Smooth muscle cell (in vitro differentiated cells): Measurements from ENCODE around the gene METAP1. TPM values are rescaled to one million over a fixed set of nuclear protein-coding genes. Genes with fewer than 3 reads are reported as not detected.
"Not testable (repeated sequence)": the region's sequence is repeated elsewhere in the genome, so short reads cannot be mapped to it uniquely, and the experiment has no call there.

Source experiments
- DNase-seq: peaks from one replicate; lab custom pipeline; 2025; ENCODE audit not compliant: unreplicated experiment; lab: John Stamatoyannopoulos, UW
- H2AFZ ChIP-seq: fragments of 200-600 bp; sonication (generic); 2 replicates; pipeline ENCODE4 v1.6.0; 2016; ENCODE audit warnings: antibody characterized with exemption, low read depth, mild to moderate bottlenecking
- H3F3A ChIP-seq: fragments of 200-600 bp; sonication (generic); 2 replicates; pipeline ENCODE4 v1.6.0; 2017; ENCODE audit warnings: antibody characterized with exemption, low read depth
- H3K27ac ChIP-seq: fragments of 200-600 bp; sonication (generic); 2 replicates; pipeline ENCODE4 v1.5.1; 2016; ENCODE audit warnings: low read depth, mild to moderate bottlenecking
- H3K27me3 ChIP-seq: fragments of 200-600 bp; sonication (generic); 2 replicates; pipeline ENCODE4 v1.6.1; 2016; ENCODE audit warnings: low read depth, mild to moderate bottlenecking
- H3K36me3 ChIP-seq: fragments of 200-600 bp; sonication (generic); 2 replicates; pipeline ENCODE4 v1.5.1; 2016; ENCODE audit warnings: low read depth
- H3K4me1 ChIP-seq: fragments of 200-600 bp; sonication (generic); 2 replicates; pipeline ENCODE4 v1.5.1; 2016; ENCODE audit warnings: low read depth
- H3K4me2 ChIP-seq: fragments of 200-600 bp; sonication (generic); 2 replicates; pipeline ENCODE4 v1.6.0; 2016; ENCODE audit warnings: mild to moderate bottlenecking
- H3K4me3 ChIP-seq: fragments of 200-600 bp; sonication (generic); 2 replicates; pipeline ENCODE4 v1.5.1; 2016; ENCODE audit warnings: mild to moderate bottlenecking
- H3K79me2 ChIP-seq: fragments of 200-600 bp; sonication (generic); 2 replicates; pipeline ENCODE4 v1.6.0; 2016; ENCODE audit warnings: low read depth, mild to moderate bottlenecking
- H3K9ac ChIP-seq: fragments of 200-600 bp; sonication (generic); 2 replicates; pipeline ENCODE4 v1.6.0; 2016; ENCODE audit warnings: low read depth
- H3K9me3 ChIP-seq: fragments of 200-600 bp; sonication (generic); replicated peaks from 2 replicates; pipeline ENCODE4 v1.5.1; 2016; ENCODE audit warnings: low read depth
- H4K20me1 ChIP-seq: fragments of 200-600 bp; sonication (generic); 2 replicates; pipeline ENCODE4 v1.6.0; 2016; ENCODE audit warnings: low read depth
- CTCF ChIP-seq: fragments of 200-600 bp; sonication (generic); IDR thresholded peaks from 2 replicates; pipeline ENCODE4 v1.5.1; 2017; ENCODE audit warnings: borderline replicate concordance, mild to moderate bottlenecking, antibody characterized with exemption; ENCODE audit not compliant: insufficient read depth, poor library complexity, severe bottlenecking
- WGBS: methylation state at CpG from one replicate; pipeline ENCODE4 v1.1.7; 2016; ENCODE audit warnings: low lambda C conversion rate; 5-methylcytosine and 5-hydroxymethylcytosine counted together
- polyA plus RNA-seq: library from polyadenylated mRNA; unstranded; fragments of >200 nt; fragmentation: Nextera tagmentation; extraction: Ambion mirVana; gene quantifications from 2 replicates; pipeline ENCODE4 v1.2.1, GENCODE V29; 2016
- total RNA-seq: library from RNA; depleted of rRNA; stranded (reverse); fragments of >200 nt; gene quantifications from 2 replicates; pipeline ENCODE4 v1.2.3, GENCODE V29; 2014

METAP1 gene
- total and polyA plus RNA-seq, 2 experiments from 2014 or later, result 19.1 to 73.3 TPM

- Histone ChIP-seq H3K36me3 (no peaks in the 10 kb centered on the region), H2AFZ (no peak overlapping the region), H3K4me2 (no peak overlapping the region), H3K9me3 (no peaks in the 10 kb centered on the region), H3K4me1 (peaks cover 7% of the 10 kb centered on the region), H3K4me3 (no peak overlapping the region), H3K27ac (no peak overlapping the region), H3K27me3 (no peaks in the 10 kb centered on the region), H3F3A (no peaks in the 10 kb centered on the region), H3K9ac (no peak overlapping the region), H3K79me2 (peaks cover 98% of the 10 kb centered on the region), H4K20me1 (peaks cover 45% of the 10 kb centered on the region)
- DNase-seq, result no peak
- no peak for TF ChIP-seq CTCF
- WGBS, result 91% methylated on average over 9 of the region's 9 CpGs
Measured at GRCh38 chr4:99022566-99022965, 27.0 kb downstream of the METAP1 start.

- H3K27me3 ChIP-seq, H3K9ac ChIP-seq, H3K36me3 ChIP-seq, H3K9me3 ChIP-seq, H3K4me3 ChIP-seq, H3F3A ChIP-seq, DNase-seq, H3K4me1 ChIP-seq, H2AFZ ChIP-seq: not testable (repeated sequence)
- Histone ChIP-seq H4K20me1 (peaks cover 44% of the 10 kb centered on the region), H3K4me2 (peak overlapping the region; percentile 15), H3K79me2 (peaks cover 98% of the 10 kb centered on the region), H3K27ac (peak overlapping the region; percentile 53)
- 65% methylated on average over 10 of the region's 10 CpGs for WGBS
Measured at GRCh38 chr4:99023800-99024251, 28.3 kb downstream of the METAP1 start.

GRCh38 chr4:99024481-99025275 lies 29.2 kb downstream of the METAP1 start:
- Histone ChIP-seq H4K20me1 (peaks cover 35% of the 10 kb centered on the region), H3K4me3 (no peak overlapping the region), H3K27ac (peak overlapping the region; percentile 53), H3K9ac (no peak overlapping the region), H3K4me2 (peak overlapping the region; percentile 26), H3K27me3 (no peaks in the 10 kb centered on the region), H3K9me3 (no peaks in the 10 kb centered on the region), H2AFZ (no peak overlapping the region), H3K4me1 (peaks cover 7% of the 10 kb centered on the region), H3K79me2 (peaks cover 94% of the 10 kb centered on the region), H3F3A (no peaks in the 10 kb centered on the region), H3K36me3 (no peaks in the 10 kb centered on the region)
- TF ChIP-seq CTCF, result no peak
- no peak for DNase-seq
- WGBS, result 71% methylated on average over 7 of the region's 7 CpGs

GRCh38 chr4:99025506-99025905 lies 30.0 kb downstream of the METAP1 start:
- Histone ChIP-seq H3K9me3 (no peaks in the 10 kb centered on the region), H3K4me3 (no peak overlapping the region), H4K20me1 (peaks cover 27% of the 10 kb centered on the region), H3K4me1 (peaks cover 7% of the 10 kb centered on the region), H3K9ac (no peak overlapping the region), H2AFZ (no peak overlapping the region), H3K36me3 (no peaks in the 10 kb centered on the region), H3K27ac (peak overlapping the region; percentile 45), H3K79me2 (peaks cover 93% of the 10 kb centered on the region), H3K4me2 (no peak overlapping the region), H3K27me3 (no peaks in the 10 kb centered on the region), H3F3A (no peaks in the 10 kb centered on the region)
- TF ChIP-seq CTCF, result no peak
- 73% methylated on average over 1 of the region's 1 CpG for WGBS
- no peak for DNase-seq
